Retina (tissue), 1 donor: Measurements from ENCODE around the gene ELMOD1.

Experiments used
- DNase-seq: peaks from one replicate; pipeline ENCODE4 v3.0.0-alpha.2; 2016

Gene ELMOD1

DNA sequence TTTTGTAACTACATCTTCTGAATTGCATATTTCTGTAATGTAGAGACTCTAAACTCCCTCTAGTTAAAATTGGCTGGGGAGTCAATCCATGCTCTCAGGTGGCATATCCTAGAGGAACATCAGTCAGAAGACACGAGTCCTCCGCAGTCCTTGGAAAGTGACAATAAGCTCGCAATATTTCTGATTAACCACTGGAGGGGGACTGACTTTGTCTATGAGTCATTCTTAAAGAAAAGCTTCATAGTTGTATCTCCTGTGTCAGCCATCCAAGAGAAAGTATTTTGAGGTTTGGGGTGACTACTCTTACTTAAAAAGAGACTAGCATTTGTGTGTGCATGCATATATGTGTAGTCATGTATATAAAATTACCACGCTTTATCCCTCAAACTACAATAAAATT is 60.7 kb downstream of the ELMOD1 start:
- DNase-seq: no peak

DNA sequence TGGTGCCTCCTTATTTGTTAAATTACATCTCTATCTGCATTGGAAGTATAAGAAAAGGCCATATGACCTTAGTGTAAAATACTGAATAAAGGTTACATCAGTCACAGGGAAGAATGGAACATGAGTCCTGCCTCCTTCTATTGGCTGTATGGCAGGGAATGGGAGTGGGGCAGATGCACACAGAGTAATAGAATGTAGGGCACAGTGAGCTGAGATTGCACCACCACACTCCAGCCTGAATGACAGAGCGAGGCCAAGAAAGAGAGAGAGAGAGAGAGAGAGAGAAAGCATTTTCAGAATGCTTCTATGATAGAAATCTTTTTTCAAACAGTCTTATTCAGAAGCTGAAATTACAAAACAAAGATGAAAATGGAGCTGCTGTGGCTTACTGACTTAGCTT is 62.1 kb downstream of the ELMOD1 start:
- DNase-seq: no peak

DNA sequence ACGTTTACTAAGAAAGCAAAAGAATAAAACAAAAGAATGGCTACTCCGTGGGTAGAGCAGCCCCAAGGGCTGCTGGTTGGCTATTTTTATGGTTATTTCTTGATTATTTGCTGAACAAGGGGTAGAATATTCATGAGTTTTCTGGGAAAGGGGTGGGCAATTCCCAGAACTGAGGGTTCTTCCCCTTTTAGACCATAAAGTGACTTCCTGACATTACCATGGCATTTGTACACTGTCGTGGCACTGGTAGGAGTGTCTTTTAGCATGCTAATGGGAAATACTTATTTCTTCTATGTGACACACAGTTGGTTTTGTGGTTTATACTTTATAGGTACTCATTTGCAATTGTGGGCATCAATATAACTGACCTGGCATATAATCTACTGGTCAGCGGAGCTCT is 64.7 kb downstream of the ELMOD1 start:
- no peak for DNase-seq

DNA sequence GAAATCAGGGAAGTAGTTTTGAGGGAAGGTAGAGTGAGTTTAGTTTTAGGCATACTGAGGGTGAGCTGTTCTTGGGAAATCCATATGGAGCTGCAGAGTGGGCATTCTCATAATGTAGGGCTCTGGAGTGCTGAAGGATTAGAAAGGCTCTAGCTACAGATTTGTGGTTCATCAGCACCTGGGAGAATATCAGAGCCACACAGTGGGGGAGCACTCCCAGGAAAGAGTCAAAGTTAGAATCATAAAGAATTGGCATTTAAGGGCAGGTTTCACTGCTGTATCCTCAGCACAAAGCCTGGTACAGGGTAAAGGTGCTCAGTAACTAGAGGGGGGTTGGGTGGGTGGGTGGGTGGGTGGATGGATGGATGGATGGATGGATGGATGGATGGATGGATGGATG is 68.4 kb downstream of the ELMOD1 start:
- DNase-seq: no peak

DNA sequence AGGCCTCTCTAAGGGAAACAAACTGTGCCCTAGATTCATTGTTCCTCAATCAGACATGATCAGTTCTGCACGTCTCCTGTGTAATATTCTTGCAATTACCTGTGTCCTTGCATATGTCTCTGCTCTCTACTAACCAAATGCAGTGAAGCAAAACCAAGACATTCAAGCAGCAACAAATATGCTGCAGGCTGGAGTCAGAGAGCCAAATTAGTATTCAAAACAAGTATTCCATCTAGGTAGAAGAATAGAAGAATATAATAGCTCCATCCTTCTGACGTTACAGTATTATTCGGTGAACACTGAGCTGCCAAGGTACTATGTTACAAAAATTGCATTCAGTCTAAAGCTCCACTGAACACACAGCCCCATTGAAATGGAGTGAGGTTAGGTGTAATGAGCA is 69.1 kb downstream of the ELMOD1 start:
- DNase-seq: no peak

DNA sequence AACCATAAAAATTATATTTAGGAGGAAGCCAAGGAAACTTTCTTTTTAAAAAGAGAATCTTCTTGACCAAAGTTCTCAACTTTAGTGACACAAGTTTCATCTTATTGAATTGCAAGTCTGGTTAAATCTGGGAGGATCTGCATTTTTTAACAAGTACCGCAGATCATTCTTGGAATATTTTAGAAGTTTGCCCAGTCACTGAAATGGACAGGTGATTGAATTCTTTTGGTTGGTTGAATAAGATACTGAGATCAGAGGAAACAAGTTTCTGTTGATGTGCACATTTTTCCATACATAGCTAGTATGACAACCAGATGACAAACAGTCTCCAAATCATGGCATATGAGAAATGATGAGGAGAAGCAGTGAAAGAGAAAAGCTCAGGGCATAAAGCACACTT is 70.7 kb downstream of the ELMOD1 start:
- DNase-seq: no peak

DNA sequence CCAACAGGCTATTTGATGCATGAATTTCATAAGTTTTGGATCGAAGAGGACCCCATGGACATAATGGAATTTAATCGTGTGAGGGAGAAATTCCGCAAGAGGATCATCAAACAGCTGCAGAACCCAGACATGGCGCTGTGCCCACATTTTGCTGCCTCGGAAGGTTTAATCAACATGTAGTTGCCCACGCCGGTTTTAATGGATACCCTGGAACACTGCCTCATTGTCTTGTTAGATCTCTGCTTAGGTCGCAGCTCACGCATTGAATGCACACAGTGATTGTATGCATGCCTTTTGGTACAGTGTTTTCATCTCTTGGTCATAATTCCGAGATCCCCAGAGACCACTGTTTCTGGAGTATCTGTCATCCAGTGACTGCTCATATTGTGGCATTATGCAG is 74.1 kb downstream of the ELMOD1 start:
- DNase-seq: peak; percentile 49

DNA sequence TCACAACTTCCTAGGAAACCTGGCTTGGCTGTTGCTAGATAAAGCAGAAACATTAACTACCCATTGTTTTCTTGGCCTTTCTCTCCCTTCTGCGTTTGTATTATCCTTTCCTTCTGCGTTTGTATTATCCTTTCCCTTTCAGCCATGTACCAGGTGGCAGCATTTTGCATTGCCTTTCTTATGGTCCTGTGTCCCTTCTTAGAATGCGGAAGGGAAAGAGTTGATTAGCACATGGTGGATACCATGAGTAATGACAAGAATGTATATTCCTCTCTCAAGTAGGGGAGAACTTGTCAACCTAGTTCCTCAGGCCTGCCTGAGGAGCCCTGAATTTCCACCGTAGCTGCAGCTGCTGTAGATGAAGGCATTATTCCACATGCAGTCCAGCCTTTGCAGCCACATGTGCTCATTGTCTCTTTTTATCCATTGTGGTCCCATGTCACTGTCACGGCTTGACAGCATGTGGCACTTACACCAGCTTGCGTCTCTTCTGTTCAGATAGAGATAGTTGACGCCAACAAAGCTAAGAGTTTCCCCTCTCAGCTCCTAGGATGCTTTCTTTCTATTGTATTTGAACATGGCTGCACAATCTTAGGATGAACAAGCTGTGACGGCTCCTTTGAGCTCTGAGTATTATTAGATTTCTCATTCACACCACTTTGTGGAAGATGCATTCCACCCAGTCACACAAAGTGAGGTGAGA is 76.1 kb downstream of the ELMOD1 start:
- peak; percentile 60 for DNase-seq

DNA sequence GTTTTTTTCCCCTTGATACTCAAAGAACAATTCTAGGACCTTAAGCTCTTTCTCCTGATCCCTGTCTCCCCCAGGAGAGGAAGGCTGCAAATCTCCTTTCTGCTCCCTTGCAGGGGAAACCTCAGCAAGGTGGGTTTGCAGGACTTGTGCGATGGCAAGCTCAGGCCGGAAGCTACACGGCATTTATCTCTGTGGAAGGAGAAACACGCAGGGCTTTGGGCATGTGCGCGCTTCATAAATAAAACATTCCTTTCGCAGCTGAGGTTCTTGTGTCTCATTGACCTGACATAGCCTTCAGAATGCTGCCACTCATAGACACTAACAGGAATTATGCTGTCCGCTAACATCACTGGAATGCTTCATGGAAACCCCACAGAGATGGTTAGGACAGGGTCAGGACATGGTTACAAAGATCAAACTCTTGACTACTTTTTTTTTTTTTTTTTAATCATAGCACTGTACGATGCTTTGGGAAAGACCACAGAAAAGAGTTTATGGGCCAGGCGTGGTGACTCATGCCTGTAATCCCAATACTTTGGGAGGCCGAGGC is 78.3 kb downstream of the ELMOD1 start:
- DNase-seq: peak; percentile 56

DNA sequence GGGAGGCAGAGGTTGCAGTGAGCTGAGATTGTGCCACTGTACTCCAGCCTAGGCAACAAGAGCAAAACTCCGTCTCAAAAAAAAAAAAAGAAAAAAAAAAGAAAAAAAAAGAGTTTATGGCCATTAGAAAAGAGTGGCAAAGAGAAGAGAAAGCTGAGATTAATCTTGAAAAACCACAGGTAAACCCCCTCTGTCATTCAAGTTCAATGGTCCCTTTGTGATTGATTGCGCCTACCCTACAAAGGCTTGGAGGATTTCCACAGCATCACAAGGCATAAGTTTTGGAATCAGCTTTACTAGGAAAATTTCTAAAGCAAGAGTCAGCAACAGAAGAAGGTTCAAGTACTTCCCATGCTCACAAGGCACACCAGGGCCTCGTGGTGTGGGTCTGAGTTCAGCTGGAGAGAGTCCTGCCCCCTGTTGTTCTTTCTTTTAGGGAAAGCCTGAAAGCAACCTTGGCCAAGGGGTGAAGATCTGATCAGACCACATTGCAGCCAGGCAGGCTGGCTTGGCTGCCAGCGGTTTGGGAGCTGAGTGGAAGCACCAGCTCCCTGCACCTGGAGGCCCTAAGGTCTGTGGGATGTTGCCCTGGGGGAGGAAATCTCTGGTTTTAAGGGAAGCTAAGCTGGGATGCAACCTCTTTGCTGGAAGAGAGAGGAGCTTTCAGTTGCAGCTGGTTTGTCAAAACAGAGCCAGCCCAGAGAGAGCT is 79.1 kb downstream of the ELMOD1 start:
- no peak for DNase-seq

DNA sequence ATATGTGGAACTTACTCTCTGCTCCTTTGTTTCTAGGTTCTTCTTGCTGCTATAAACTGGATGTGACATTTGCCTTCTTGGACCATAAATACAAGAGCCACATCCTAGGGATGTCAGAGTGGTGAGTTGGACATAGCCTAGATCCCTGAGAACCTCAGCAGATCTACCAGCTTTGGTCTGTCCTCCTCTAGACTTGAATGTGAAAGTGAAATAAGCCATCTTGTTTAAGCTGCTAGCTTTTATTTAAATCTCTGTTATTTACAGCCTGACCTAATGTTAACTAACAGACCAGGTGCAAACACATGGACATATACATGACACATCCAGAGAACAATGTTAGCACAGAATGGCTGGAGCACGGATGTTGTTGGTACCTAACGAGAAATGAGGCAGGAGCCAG is 85.0 kb downstream of the ELMOD1 start:
- no peak for DNase-seq

DNA sequence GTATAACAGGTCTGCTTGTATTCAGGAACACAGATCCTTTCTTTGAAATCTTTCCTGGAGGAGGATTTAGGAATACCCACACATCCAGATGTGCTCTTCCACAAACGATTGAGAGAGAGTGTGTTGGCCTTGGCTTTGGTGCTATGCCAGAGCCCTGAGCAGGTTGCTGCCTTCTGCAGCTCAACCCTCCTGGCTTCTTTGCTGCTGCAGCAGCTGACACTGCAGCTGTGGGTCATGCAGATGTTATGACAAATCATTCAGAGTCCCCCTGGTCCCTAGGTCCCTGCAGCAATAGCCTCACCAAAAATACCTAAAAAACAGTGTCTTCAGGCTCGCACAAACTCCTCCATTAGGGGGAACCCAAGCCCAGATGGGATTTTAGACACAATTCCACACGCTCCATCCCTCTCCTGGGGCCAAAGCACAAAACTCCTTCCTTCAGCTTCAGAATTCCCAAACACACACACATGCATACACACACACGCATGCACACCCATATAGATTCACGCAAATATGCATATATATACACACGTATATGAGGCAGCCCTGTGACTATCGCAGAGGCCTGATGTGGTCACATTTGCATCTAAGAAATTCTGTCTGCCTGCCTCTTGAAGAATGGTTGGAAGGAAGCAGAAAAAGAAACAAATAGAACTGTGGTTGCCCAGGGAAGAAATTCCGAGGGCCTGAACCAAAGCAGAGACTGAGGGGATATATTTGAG is 85.5 kb downstream of the ELMOD1 start:
- DNase-seq: no peak

DNA sequence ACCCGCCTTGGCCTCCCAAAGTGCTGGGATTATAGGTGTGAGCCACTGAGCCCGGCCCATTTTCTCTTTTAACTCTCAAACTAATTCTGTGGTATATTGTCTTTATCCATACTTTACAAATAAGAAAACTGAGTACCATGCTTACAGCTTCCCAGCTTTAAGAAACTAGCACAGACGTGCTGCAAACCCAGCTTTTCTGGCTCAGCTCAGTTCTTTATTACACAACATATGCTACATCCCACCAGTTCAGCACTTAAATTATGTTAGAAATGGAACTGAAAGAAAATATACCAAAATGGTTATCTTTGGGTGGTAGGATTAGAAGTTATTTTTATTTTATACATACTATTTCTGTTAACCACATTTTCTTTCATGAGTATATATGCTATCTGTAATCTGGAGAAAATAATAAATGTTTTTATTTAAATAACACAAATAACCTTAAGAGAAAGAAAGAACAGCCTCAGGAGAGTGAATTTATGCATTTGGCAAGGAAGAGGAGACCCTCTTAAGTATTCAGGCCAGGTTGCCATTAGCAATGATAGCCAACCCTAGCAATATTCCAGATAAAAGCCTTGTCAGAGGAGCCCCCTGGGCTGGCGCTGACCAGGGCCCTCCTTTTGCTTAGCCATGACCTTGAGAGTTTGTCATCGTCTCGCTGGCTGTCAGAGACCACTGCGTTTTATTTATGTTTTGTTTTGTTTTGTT is 87.1 kb downstream of the ELMOD1 start:
- peak; percentile 30 for DNase-seq

DNA sequence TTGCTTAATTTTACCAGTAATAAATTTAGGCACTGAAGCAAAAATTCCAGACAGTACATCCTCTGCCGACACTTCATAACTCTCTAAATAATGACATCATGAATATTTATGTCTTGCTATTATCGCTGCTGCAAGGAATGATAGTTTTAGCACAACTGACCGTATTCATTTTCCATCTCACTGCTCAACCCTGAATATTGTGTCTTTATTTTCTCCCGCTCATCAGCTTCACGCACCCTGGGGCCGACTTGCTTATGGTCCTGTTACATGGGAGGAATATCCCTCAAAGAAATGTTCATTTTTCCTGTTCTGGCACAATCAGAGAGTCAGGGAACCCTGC is 87.7 kb downstream of the ELMOD1 start:
- no peak for DNase-seq

DNA sequence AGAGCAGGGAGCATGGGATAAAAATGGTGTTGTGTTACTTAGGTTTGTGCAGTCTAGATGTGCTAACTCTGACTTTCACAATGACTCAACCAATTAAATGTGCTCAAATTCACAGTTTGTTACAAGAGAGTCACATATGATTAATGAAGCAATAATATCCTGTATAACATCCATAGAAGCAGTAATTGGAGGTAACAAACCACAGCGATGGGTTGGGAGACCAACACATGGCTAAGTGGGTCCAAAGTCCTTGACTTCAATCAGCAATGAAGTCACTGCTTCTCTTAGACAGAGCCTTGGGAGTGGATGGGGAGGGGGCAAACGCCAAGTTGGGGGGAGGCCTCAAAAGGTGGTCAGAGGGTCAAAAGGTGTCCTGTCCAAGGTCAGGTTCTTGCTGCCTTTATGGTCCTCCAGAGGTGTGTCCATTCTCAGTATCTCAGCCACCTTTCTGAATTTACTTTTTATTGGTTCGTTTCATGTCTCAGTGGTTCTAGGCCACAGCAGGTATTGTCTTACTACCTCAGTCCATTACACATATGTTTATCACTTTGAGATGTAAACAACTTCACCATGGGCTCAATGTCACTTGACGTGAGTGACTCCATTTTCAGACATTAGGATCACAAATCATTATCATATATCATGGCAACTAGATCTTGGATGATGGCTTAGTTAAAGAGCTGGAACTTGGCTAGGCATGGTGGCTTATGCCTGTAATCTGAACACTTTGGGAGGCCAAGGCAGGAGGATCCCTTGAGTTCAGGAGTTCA is 88.5 kb downstream of the ELMOD1 start:
- DNase-seq: no peak

DNA sequence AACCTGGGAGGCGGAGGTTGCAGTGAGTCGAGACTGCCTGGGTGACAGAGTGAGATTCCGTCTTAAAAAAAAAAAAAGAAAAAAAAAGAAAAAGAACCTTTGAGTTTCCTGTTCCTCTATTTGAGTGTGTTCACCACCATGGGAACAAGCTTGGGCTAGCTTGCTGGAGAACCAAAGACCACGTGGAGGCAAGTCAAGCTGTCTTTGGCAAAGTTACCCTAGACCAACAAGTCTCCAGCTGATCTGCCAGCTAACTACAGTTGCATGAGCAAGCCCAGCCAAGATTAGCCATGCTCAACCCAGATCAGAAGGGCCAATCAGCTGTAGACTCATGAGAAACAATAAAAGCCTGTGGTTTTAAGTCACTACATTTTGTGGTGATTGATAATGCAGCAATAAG is 91.2 kb downstream of the ELMOD1 start:
- no peak for DNase-seq

DNA sequence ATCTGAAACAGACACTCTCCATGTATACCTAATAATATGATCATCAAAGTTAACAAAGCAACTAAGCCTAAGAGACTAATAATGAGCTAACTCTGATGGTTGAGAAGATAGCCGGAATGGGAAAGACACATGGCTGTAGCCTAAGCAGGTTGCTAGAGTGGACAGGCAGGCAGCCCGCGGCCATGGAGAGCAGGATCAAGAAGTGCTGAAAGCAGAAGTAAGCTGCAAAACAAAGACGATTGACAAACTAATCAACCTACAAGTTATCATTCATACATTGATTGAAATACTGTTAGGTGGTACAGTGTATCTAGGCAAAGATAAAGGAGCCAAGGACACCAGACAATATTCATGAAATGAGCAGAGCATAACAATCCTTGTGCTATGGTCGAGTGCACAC is 91.6 kb downstream of the ELMOD1 start:
- DNase-seq: no peak

DNA sequence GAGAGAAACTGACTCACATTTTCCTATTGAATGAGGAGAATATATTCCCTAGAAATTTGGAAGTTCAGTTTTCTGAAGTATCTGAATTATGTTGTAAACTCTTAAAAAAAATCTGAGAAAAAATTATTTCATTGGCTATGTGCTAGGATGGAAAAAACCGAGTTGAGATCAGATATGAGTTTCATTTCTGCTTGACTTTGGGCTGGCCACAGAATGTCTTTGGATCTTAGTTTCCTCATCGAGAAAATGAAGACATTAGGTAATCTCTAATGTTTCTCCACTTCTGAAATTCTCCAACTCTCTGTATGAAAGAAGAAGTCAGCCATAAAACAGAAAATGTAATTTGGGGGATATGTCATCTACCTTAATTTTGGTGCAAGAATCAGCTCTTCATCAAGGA is 92.1 kb downstream of the ELMOD1 start:
- DNase-seq: no peak

DNA sequence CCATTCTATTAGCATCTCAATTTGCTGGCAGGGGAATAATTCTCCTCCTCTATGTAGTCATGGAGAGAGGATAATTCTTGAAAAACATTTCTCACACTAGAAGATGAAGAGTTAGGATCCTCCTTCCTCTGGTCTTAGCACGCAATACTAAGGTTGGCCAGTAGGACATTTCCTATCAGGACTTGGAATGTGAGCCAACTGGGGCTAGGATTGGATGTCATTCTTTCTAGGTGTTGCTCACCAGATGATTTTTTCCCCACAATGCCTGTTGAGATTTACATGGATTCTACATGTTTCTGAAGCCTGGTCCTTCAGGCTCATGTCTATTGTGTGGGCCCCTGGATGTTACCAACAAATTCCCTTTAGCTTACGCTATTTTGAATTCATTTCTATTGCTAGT is 92.9 kb downstream of the ELMOD1 start:
- no peak for DNase-seq

DNA sequence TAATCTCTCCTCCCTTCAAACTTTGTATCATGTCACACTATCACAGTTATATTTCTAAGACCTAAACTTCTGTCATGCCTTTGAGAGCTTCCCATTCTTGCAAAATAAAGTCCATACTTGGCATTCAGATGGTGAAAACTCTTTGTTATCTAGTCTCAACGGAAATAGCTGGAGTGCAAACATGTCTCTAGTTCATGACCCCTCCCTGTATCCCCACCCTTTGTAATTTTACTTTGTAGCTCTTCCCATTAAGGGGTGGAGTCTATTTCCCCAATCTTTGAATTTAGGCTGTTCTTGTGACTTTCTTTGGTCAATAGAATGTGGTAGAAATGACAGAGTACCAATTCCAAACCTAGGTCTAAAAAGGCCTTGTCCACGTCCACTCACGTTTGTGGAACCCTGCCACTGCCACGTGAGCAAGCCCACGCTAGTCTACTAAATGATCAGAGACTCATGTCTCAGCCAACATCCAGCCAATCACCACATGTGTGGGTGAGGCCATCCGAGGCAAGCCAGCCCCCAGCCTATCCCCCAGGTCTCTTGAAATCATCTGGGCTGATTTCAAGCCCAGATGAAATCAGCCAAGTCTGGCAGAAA is 97.5 kb downstream of the ELMOD1 start:
- DNase-seq: no peak

DNA sequence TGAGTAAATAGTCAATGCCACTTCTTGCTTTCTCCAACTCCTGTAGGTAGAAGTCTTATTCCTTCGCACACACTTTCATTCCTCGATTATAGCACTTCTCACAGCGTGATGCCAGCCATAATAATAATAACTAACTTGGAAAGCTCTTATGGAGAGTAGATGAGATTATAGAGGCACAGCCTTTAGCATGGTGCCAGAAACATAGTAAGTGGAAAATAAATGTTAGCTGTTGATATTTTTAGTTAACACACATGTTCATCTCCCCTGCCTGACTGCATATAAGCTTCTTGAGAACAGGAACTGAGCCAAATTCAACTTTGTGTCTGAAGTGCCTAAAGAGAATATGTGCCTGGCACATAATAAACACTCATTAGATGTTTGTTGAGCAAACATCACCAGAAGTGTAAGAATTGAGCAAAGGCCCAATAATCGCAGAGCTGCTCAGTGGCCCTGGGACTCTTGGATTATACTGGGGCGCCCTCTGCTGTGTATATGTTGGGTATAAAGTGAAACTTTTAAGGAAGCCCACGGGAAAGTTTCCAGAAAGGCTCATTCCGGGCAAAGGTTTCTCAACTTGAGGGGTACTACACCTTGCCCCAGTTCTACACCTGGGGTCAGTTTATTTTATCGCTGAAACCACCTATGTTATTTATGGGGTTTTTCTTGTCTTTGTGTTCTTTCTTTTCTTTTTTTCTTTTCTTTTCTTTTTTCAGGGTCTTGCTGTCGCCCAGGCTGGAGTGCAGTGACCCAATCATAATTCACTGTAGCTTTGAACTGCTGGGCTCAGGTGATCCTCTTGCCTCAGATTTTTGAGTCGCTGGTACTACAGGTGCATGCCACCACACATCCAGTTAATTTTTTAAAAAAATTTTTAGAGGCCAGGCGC is 98.6 kb downstream of the ELMOD1 start:
- DNase-seq: peak; percentile 60
